HG03060 (cell line): Measurements from ENCODE around the gene LYSMD1.
A peak's percentile ranks its signal among the peaks of the same experiment; 100 is the strongest.
"Not testable (repeated sequence)": the region's sequence is repeated elsewhere in the genome, so short reads cannot be mapped to it uniquely, and the experiment has no call there.

Experiments used
- ATAC-seq: cut with Tn5 transposase; IDR thresholded peaks from one replicate; pipeline ENCODE4 v1.9.1; 2021; ENCODE audit warnings: low read depth, moderate number of reproducible peaks; ENCODE audit not compliant: unreplicated experiment

LYSMD1 gene

GRCh38 chr1:151165738-151166504 is at the start of gene LYSMD1, which contains the start of gene SCNM1:
Gene LYSMD1, minus strand, starts transcription at chr1:151165902. Its CDS starts 644 bp downstream, at chr1:151165258.
Gene SCNM1, plus strand, starts transcription at chr1:151166144. Its CDS starts 9 bp downstream, at chr1:151166153.
- ATAC-seq, result peak; percentile 80

- ATAC-seq, result no peak
Measured at GRCh38 chr1:151213560-151213959, 47.9 kb upstream of the LYSMD1 start.

- no peak for ATAC-seq
Measured at GRCh38 chr1:151211972-151212705, 46.4 kb upstream of the LYSMD1 start.

- no peak for ATAC-seq
Measured at GRCh38 chr1:151210830-151211229, 45.1 kb upstream of the LYSMD1 start.

- ATAC-seq, result not testable (repeated sequence)
Measured at GRCh38 chr1:151205381-151205965, 39.8 kb upstream of the LYSMD1 start.

- ATAC-seq, result no peak
Measured at GRCh38 chr1:151199873-151200581, 34.3 kb upstream of the LYSMD1 start.

- peak; percentile 87 for ATAC-seq
Measured at GRCh38 chr1:151198254-151199127, 32.8 kb upstream of the LYSMD1 start, which contains the start of gene PIP5K1A. Gene PIP5K1A, plus strand, starts transcription at chr1:151198552. Its CDS starts 445 bp downstream, at chr1:151198997.

- ATAC-seq, result no peak
Measured at GRCh38 chr1:151197863-151198253, 32.2 kb upstream of the LYSMD1 start.

GRCh38 chr1:151196292-151196800 is 30.6 kb upstream of the LYSMD1 start:
- ATAC-seq, result no peak

- ATAC-seq, result not testable (repeated sequence)
Measured at GRCh38 chr1:151194894-151195594, 29.3 kb upstream of the LYSMD1 start.

GRCh38 chr1:151193856-151194255 is 28.2 kb upstream of the LYSMD1 start:
- ATAC-seq, result no peak

- ATAC-seq, result no peak
Measured at GRCh38 chr1:151193304-151193703, 27.6 kb upstream of the LYSMD1 start.

GRCh38 chr1:151192047-151192446 is 26.3 kb upstream of the LYSMD1 start:
- no peak for ATAC-seq

GRCh38 chr1:151189637-151190445 is 24.1 kb upstream of the LYSMD1 start, which contains the start of gene VPS72:
Gene VPS72, minus strand, starts transcription at chr1:151190197. Its CDS starts 76 bp downstream, at chr1:151190121.
- peak; percentile 80 for ATAC-seq

GRCh38 chr1:151188667-151189066 is 23.0 kb upstream of the LYSMD1 start:
- ATAC-seq, result not testable (repeated sequence)

- no peak for ATAC-seq
Measured at GRCh38 chr1:151187205-151187604, 21.5 kb upstream of the LYSMD1 start.

- ATAC-seq, result no peak
Measured at GRCh38 chr1:151184211-151184610, 18.5 kb upstream of the LYSMD1 start.

- ATAC-seq, result no peak
Measured at GRCh38 chr1:151176514-151177045, 10.9 kb upstream of the LYSMD1 start.
